ENCODE data around the gene TTYH2. TPM values are rescaled to one million over a fixed set of nuclear protein-coding genes. Genes with fewer than 3 reads are reported as not detected.
"Not testable (repeated sequence)": the region's sequence is repeated elsewhere in the genome, so short reads cannot be mapped to it uniquely, and the experiment has no call there.

The TTYH2 gene
- total RNA-seq, 4 donors from 2014 or later, result 0.51 to 34.8 (median 10.3) TPM

DNA sequence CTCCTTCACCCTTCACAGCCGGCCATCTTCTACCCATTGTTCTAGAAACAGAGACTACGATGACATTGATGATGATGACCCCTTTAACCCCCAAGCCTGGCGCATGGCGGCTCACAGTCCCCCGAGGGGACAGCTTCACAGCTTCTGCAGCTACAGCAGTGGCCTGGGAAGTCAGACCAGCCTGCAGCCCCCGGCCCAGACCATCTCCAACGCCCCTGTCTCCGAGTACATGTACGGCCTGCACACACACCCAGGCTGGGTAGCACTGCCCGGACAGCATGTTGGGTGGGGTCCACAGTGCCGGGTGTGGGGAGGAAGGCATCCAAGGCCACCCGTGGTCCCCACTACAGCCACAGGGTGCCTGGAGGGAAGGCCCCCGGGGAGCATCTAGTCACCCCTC lies 39.7 kb downstream of the TTYH2 start:
- H3K4me3 ChIP-seq, result no peak overlapping the region
- no peak for DNase-seq
- intact Hi-C loops (cut with DNase I; ENCODE audit: low total_unique reads), result no loop called here

GRCh38 chr17:74257311-74257710 lies 43.9 kb downstream of the TTYH2 start:
- no peak for TF ChIP-seq POLR2A (IDR thresholded peaks at IDR 0.05)
- TF ChIP-seq, protein P1, sequence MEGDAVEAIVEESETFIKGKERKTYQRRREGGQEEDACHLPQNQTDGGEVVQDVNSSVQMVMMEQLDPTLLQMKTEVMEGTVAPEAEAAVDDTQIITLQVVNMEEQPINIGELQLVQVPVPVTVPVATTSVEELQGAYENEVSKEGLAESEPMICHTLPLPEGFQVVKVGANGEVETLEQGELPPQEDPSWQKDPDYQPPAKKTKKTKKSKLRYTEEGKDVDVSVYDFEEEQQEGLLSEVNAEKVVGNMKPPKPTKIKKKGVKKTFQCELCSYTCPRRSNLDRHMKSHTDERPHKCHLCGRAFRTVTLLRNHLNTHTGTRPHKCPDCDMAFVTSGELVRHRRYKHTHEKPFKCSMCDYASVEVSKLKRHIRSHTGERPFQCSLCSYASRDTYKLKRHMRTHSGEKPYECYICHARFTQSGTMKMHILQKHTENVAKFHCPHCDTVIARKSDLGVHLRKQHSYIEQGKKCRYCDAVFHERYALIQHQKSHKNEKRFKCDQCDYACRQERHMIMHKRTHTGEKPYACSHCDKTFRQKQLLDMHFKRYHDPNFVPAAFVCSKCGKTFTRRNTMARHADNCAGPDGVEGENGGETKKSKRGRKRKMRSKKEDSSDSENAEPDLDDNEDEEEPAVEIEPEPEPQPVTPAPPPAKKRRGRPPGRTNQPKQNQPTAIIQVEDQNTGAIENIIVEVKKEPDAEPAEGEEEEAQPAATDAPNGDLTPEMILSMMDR (IDR thresholded peaks at IDR 0.05), result no peak
- H3K27me3 ChIP-seq, result no peaks in the 10 kb centered on the region
- H3K36me3 ChIP-seq, result no peaks in the 10 kb centered on the region
- no peak for DNase-seq
- intact Hi-C loops (cut with DNase I; ENCODE audit: low total_unique reads), result no loop called here
- no peak overlapping the region for H3K27ac ChIP-seq
- H3K4me3 ChIP-seq, result no peak overlapping the region
- no peaks in the 10 kb centered on the region for H3K4me1 ChIP-seq
- H3K9me3 ChIP-seq, result no peaks in the 10 kb centered on the region

More for the DNA sequence above, 39.7 kb downstream of the TTYH2 start:
- no peaks in the 10 kb centered on the region for H3K9me3 ChIP-seq
- no peaks in the 10 kb centered on the region for H3K36me3 ChIP-seq
- no peak overlapping the region for H3K27ac ChIP-seq
- no peaks in the 10 kb centered on the region for H3K4me1 ChIP-seq
- TF ChIP-seq, protein P1 (IDR thresholded peaks at IDR 0.05), result no peak
- no peak for TF ChIP-seq POLR2A (IDR thresholded peaks at IDR 0.05)
- H3K27me3 ChIP-seq, result no peaks in the 10 kb centered on the region

DNA sequence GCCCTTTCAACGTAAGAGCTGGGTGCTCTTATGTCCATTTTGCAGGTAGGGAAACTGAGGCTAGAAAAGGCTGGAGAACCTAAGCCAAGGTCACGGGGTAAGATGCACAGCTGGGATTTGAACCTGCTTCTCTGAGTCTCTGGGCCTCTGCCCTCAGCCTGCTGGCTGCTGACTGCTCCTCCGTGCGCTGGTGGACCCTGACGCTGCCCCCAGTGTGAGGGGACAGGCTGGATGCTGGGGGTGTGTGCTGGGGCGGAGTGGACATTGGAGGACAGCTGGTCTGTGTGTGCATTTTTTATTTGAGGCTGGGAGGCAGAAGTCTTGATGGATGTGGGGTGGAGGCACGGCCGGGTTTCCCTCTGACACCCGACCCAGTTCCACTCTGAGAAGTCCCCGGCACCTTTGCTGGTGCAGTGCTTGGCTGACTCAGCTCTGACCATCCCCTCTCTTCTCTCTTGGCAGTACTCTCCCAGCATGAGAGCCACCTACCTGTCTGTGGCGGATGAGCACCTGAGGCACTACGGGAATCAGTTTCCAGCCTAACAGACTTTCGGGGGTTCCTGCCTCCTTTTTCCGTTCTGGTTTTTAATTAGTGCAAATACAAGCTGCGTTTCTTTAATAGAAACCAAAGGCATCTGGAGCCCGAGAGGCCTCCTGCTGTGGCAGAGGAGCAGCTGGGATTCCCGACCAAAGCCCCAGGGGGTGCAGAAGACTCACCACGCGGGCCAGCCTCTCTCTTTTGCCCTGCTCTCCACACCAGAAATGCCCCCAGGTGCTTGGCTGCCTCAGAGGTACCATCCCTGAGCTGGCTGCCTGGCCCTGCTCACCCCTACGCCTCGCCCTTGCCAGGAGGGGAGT lies 46.5 kb downstream of the TTYH2 start:
- Histone ChIP-seq H3K27ac (no peak overlapping the region), H3K4me3 (no peak overlapping the region), H3K36me3 (no peaks in the 10 kb centered on the region), H3K4me1 (no peaks in the 10 kb centered on the region), H3K27me3 (no peaks in the 10 kb centered on the region), H3K9me3 (no peaks in the 10 kb centered on the region)
- TF ChIP-seq, protein P1 (IDR thresholded peaks at IDR 0.05), result no peak
- no peak for TF ChIP-seq POLR2A (IDR thresholded peaks at IDR 0.05)
- no peak for DNase-seq
- intact Hi-C loops (cut with DNase I; ENCODE audit: low total_unique reads), result no loop called here

- Histone ChIP-seq H3K4me3 (no peak overlapping the region), H3K27ac (no peak overlapping the region), H3K9me3 (no peaks in the 10 kb centered on the region), H3K27me3 (no peaks in the 10 kb centered on the region), H3K36me3 (no peaks in the 10 kb centered on the region), H3K4me1 (no peaks in the 10 kb centered on the region)
- TF ChIP-seq, protein P1 (IDR thresholded peaks at IDR 0.05), result no peak
- no peak for TF ChIP-seq POLR2A (IDR thresholded peaks at IDR 0.05)
- intact Hi-C loops (cut with DNase I; ENCODE audit: low total_unique reads), result no loop called here
- no peak for DNase-seq
These were observed 47.1 kb downstream of the TTYH2 start for GRCh38 chr17:74260525-74260850.

- intact Hi-C loops (cut with DNase I; ENCODE audit: low total_unique reads), result no loop called here
- TF ChIP-seq, protein P1 (IDR thresholded peaks at IDR 0.05), result no peak
- no peak for TF ChIP-seq POLR2A (IDR thresholded peaks at IDR 0.05)
These were observed 49.2 kb downstream of the TTYH2 start for GRCh38 chr17:74262601-74263000.

GRCh38 chr17:74267054-74267453 lies 53.7 kb downstream of the TTYH2 start:
- DNase-seq; intact Hi-C loops (cut with DNase I; ENCODE audit: low total_unique reads); H3K36me3 ChIP-seq; H3K4me1 ChIP-seq; H3K27ac ChIP-seq; H3K9me3 ChIP-seq; H3K27me3 ChIP-seq; H3K4me3 ChIP-seq: not testable (repeated sequence)

More at GRCh38 chr17:74262601-74263000, 49.2 kb downstream of the TTYH2 start:
- Histone ChIP-seq H3K9me3 (no peaks in the 10 kb centered on the region), H3K4me3 (no peak overlapping the region), H3K4me1 (no peaks in the 10 kb centered on the region), H3K27ac (no peak overlapping the region), H3K27me3 (no peaks in the 10 kb centered on the region), H3K36me3 (no peaks in the 10 kb centered on the region)
- no peak for DNase-seq

Data from uterus (tissue), 4 donors.